ENCODE data around the gene TUBGCP2. TPM values are rescaled to one million over a fixed set of nuclear protein-coding genes. Genes with fewer than 3 reads are reported as not detected.
A peak's percentile ranks its signal among the peaks of the same experiment; 100 is the strongest.

The TUBGCP2 gene
- total RNA-seq, 4 donors from 2014 or later: 37.5 to 68.3 (median 47.6) TPM

GRCh38 chr10:133350283-133350949 lies 41.7 kb upstream of the TUBGCP2 start:
- WGBS, 2 donors (ENCODE audit: low coverage in 1 of 2): 79% methylated on average over 12 of the region's 12 CpGs; no CpG with 5 or more reads in 1 of the 2 donors
- no peak overlapping the region for H3K4me3 ChIP-seq
- peaks cover 5 to 18% (median 11%) of the 10 kb centered on the region in 4 donors for H3K4me1 ChIP-seq
- H3K27ac ChIP-seq: no peak overlapping the region
- intact Hi-C loops (cut with DNase I; ENCODE audit: low total_unique reads) (no loop called here), in situ Hi-C loops (cut with MboI; ENCODE audit: low pct_ligation_motif_present in 1 of 4, low pct_unique_long_range_greater_than_20kb in 1 of 4, low sequenced_read_pairs in 3 of 4) (no loop called here)
- peaks cover 24% of the 10 kb centered on the region for H3K27me3 ChIP-seq
- no peak for DNase-seq
- no peaks in the 10 kb centered on the region for H3K9me3 ChIP-seq
- H3K36me3 ChIP-seq: no peaks in the 10 kb centered on the region
- TF ChIP-seq POLR2A (IDR thresholded peaks at IDR 0.05) (no peak), CTCF (IDR thresholded peaks at IDR 0.05) (no peak), POLR2AphosphoS5 (IDR thresholded peaks at IDR 0.05) (no peak), EP300 (IDR thresholded peaks at IDR 0.05; ENCODE audit: low read depth) (no peak)

GRCh38 chr10:133349577-133350011 lies 40.9 kb upstream of the TUBGCP2 start:
- intact Hi-C loops (cut with DNase I; ENCODE audit: low total_unique reads): no loop called here
- WGBS, 2 donors (ENCODE audit: low coverage in 1 of 2): 61% methylated on average over 7 of the region's 9 CpGs; no CpG with 5 or more reads in 1 of the 2 donors
- DNase-seq: no peak
- Histone ChIP-seq H3K27ac (no peak overlapping the region), H3K4me1 (peaks cover 5 to 18% (median 11%) of the 10 kb centered on the region in 4 donors), H3K4me3 (no peak overlapping the region), H3K9me3 (no peaks in the 10 kb centered on the region), H3K27me3 (peaks cover 31% of the 10 kb centered on the region), H3K36me3 (no peaks in the 10 kb centered on the region)
- in situ Hi-C loops (cut with MboI; ENCODE audit: low pct_ligation_motif_present in 1 of 4, low pct_unique_long_range_greater_than_20kb in 1 of 4, low sequenced_read_pairs in 3 of 4): no loop called here
- TF ChIP-seq CTCF (IDR thresholded peaks at IDR 0.05): no peak
- TF ChIP-seq POLR2AphosphoS5 (IDR thresholded peaks at IDR 0.05): no peak
- no peak for TF ChIP-seq EP300 (IDR thresholded peaks at IDR 0.05; ENCODE audit: low read depth)
- no peak for TF ChIP-seq POLR2A (IDR thresholded peaks at IDR 0.05)

GRCh38 chr10:133349160-133349568 lies 40.5 kb upstream of the TUBGCP2 start:
- Histone ChIP-seq H3K4me3 (no peak overlapping the region), H3K27ac (no peak overlapping the region), H3K36me3 (no peaks in the 10 kb centered on the region), H3K9me3 (no peaks in the 10 kb centered on the region), H3K4me1 (peaks cover 5 to 18% (median 11%) of the 10 kb centered on the region in 4 donors), H3K27me3 (peaks cover 35% of the 10 kb centered on the region)
- TF ChIP-seq POLR2A (IDR thresholded peaks at IDR 0.05) (no peak), CTCF (IDR thresholded peaks at IDR 0.05) (no peak), POLR2AphosphoS5 (IDR thresholded peaks at IDR 0.05) (no peak), EP300 (IDR thresholded peaks at IDR 0.05; ENCODE audit: low read depth) (no peak)
- whole genome bisulfite sequencing, 2 donors (ENCODE audit: low coverage in 1 of 2): 80 to 87% methylated on average over 4 to 8 of the region's 8 CpGs
- no peak for DNase-seq
- intact Hi-C loops (cut with DNase I; ENCODE audit: low total_unique reads): no loop called here
- in situ Hi-C loops (cut with MboI; ENCODE audit: low pct_ligation_motif_present in 1 of 4, low pct_unique_long_range_greater_than_20kb in 1 of 4, low sequenced_read_pairs in 3 of 4): no loop called here

GRCh38 chr10:133347710-133348517 lies 39.2 kb upstream of the TUBGCP2 start:
- peaks cover 37% of the 10 kb centered on the region for H3K27me3 ChIP-seq
- H3K4me3 ChIP-seq: peak overlapping the region in 2 of 4 donors; percentile 9 to 33
- peak; percentile 70 for DNase-seq
- peak overlapping the region in 3 of 4 donors; percentile 46 to 67 (median 53) for H3K27ac ChIP-seq
- 36 to 57% methylated on average over 1 to 13 of the region's 16 CpGs for WGBS, 2 donors (ENCODE audit: low coverage in 1 of 2)
- no peaks in the 10 kb centered on the region for H3K36me3 ChIP-seq
- H3K9me3 ChIP-seq: no peaks in the 10 kb centered on the region
- intact Hi-C loops (cut with DNase I; ENCODE audit: low total_unique reads): no loop called here
- peaks cover 5 to 18% (median 11%) of the 10 kb centered on the region in 4 donors for H3K4me1 ChIP-seq
- in situ Hi-C loops (cut with MboI; ENCODE audit: low pct_ligation_motif_present in 1 of 4, low pct_unique_long_range_greater_than_20kb in 1 of 4, low sequenced_read_pairs in 3 of 4): no loop called here
- TF ChIP-seq POLR2A (IDR thresholded peaks at IDR 0.05) (no peak), POLR2AphosphoS5 (IDR thresholded peaks at IDR 0.05) (peak in 1 of 3 donors; percentile 8), CTCF (IDR thresholded peaks at IDR 0.05) (peak in 1 of 5 experiments; percentile 21)
